H9 (cell line): Measurements from ENCODE around the gene ASCC3. TPM values are rescaled to one million over a fixed set of nuclear protein-coding genes. Genes with fewer than 3 reads are reported as not detected.

Experiments
- DNase-seq: peaks from one replicate; pipeline ENCODE4 v3.0.0-alpha.2; 2017
- H2AFZ ChIP-seq: one replicate; pipeline ENCODE4 v1.6.1; 2013; ENCODE audit warnings: mild to moderate bottlenecking, low read length, control low read depth, moderate library complexity
- H2AK5ac ChIP-seq: 2 replicates; pipeline ENCODE4 v1.6.1; 2013; ENCODE audit warnings: low read length, control low read depth, mixed read lengths; ENCODE audit not compliant: insufficient read length
- H2BK120ac ChIP-seq: one replicate; pipeline ENCODE4 v1.6.1; 2013; ENCODE audit warnings: low read depth, mild to moderate bottlenecking, low read length, control low read depth, inconsistent platforms; ENCODE audit not compliant: poor library complexity, severe bottlenecking
- H2BK12ac ChIP-seq: 2 replicates; pipeline ENCODE4 v1.6.1; 2013; ENCODE audit warnings: low read length, control low read depth, mixed read lengths, low read depth; ENCODE audit not compliant: insufficient read length
- H2BK15ac ChIP-seq: 2 replicates; pipeline ENCODE4 v1.6.1; 2013; ENCODE audit warnings: low read depth, low read length, control low read depth
- H2BK20ac ChIP-seq: one replicate; pipeline ENCODE4 v1.6.1; 2013; ENCODE audit warnings: low read depth, mild to moderate bottlenecking, low read length, control low read depth, inconsistent platforms; ENCODE audit not compliant: poor library complexity, severe bottlenecking
- H2BK5ac ChIP-seq: 2 replicates; pipeline ENCODE4 v1.6.1; 2013; ENCODE audit warnings: low read length, control low read depth, mixed read lengths; ENCODE audit not compliant: insufficient read length
- H3K14ac ChIP-seq: 2 replicates; pipeline ENCODE4 v1.6.1; 2013; ENCODE audit warnings: low read length, control low read depth; ENCODE audit not compliant: insufficient read depth
- H3K18ac ChIP-seq: 2 replicates; pipeline ENCODE4 v1.6.1; 2013; ENCODE audit warnings: low read depth, mild to moderate bottlenecking, mixed read lengths, low read length, control low read depth; ENCODE audit not compliant: insufficient read length
- H3K23ac ChIP-seq: 2 replicates; pipeline ENCODE4 v1.6.1; 2013; ENCODE audit warnings: low read length, control low read depth, mixed read lengths, low read depth; ENCODE audit not compliant: insufficient read length
- H3K23me2 ChIP-seq: 2 replicates; pipeline ENCODE4 v1.6.1; 2013; ENCODE audit warnings: low read depth, mild to moderate bottlenecking, mixed read lengths, low read length, control low read depth; ENCODE audit not compliant: insufficient read length, poor library complexity, severe bottlenecking
- H3K27ac ChIP-seq: 2 replicates; pipeline ENCODE4 v1.5.1; 2013; ENCODE audit warnings: low read length, control low read depth, mixed read lengths, low read depth; ENCODE audit not compliant: insufficient read length
- H3K27me3 ChIP-seq: 2 replicates; pipeline ENCODE4 v1.6.1; 2013; ENCODE audit warnings: low read length, control low read depth, inconsistent platforms; ENCODE audit not compliant: insufficient read depth
- H3K4ac ChIP-seq: 2 replicates; pipeline ENCODE4 v1.6.1; 2013; ENCODE audit warnings: low read depth, mild to moderate bottlenecking, control low read depth, inconsistent platforms, low read length, moderate library complexity
- H3K4me1 ChIP-seq: 2 replicates; pipeline ENCODE4 v1.6.1; 2013; ENCODE audit warnings: low read length, control low read depth, inconsistent platforms; ENCODE audit not compliant: insufficient read depth
- H3K4me2 ChIP-seq: 2 replicates; pipeline ENCODE4 v1.6.1; 2013; ENCODE audit warnings: low read length, control low read depth, mixed read lengths; ENCODE audit not compliant: insufficient read length, insufficient read depth
- H3K56ac ChIP-seq: 2 replicates; pipeline ENCODE4 v1.6.1; 2013; ENCODE audit warnings: low read depth, mild to moderate bottlenecking, mixed read lengths, low read length, control low read depth; ENCODE audit not compliant: insufficient read length
- H3K79me1 ChIP-seq: 2 replicates; pipeline ENCODE4 v1.6.1; 2013; ENCODE audit warnings: low read depth, mild to moderate bottlenecking, moderate library complexity, low read length, control low read depth, inconsistent platforms; ENCODE audit not compliant: insufficient read depth, poor library complexity, severe bottlenecking
- H3K79me2 ChIP-seq: 2 replicates; pipeline ENCODE4 v1.6.1; 2013; ENCODE audit warnings: low read length, control low read depth, inconsistent platforms; ENCODE audit not compliant: insufficient read depth
- H3K9ac ChIP-seq: 2 replicates; pipeline ENCODE4 v1.6.1; 2013; ENCODE audit warnings: low read length, control low read depth, mixed read lengths; ENCODE audit not compliant: insufficient read length; ENCODE audit errors: extremely low read depth
- H3K9me3 ChIP-seq: one replicate; pipeline ENCODE4 v1.6.1; 2013; ENCODE audit warnings: low read depth, low read length, inconsistent platforms; ENCODE audit not compliant: control insufficient read depth
- H3T11ph ChIP-seq: one replicate; pipeline ENCODE4 v1.6.1; 2013; ENCODE audit warnings: mild to moderate bottlenecking, low read length, control low read depth, inconsistent platforms
- H4K20me1 ChIP-seq: one replicate; pipeline ENCODE4 v1.6.1; 2013; ENCODE audit not compliant: control insufficient read depth, insufficient read length, insufficient read depth
- H4K5ac ChIP-seq: 2 replicates; pipeline ENCODE4 v1.6.1; 2013; ENCODE audit warnings: low read depth, mild to moderate bottlenecking, mixed read lengths, low read length, control low read depth; ENCODE audit not compliant: insufficient read length
- H4K8ac ChIP-seq: replicated peaks from 2 replicates; pipeline ENCODE4 v1.6.1; 2013; ENCODE audit warnings: low read length, control low read depth, mixed read lengths, low read depth; ENCODE audit not compliant: insufficient read length
- H4K91ac ChIP-seq: 2 replicates; pipeline ENCODE4 v1.6.1; 2013; ENCODE audit warnings: low read depth, mild to moderate bottlenecking, moderate library complexity, mixed read lengths, low read length, control low read depth; ENCODE audit not compliant: insufficient read length
- H3K27ac Mint-ChIP-seq, 3 experiments: 2 replicates in 2 of 3; 3 replicates in 1 of 3; pipeline ENCODE4 v1.8.0; 2020 to 2021; ENCODE audit warnings: mixed read lengths in 3 of 3, mild to moderate bottlenecking in 1 of 3, moderate library complexity in 1 of 3
- H3K27me3 Mint-ChIP-seq: 2 replicates; pipeline ENCODE4 v1.8.0; 2021; ENCODE audit warnings: low read depth, mild to moderate bottlenecking, moderate library complexity, mixed read lengths
- H3K36me3 Mint-ChIP-seq, 3 experiments: 2 replicates in 2 of 3; 3 replicates in 1 of 3; pipeline ENCODE4 v1.8.0; 2020 to 2021; ENCODE audit warnings: low read depth in 3 of 3, mixed read lengths in 3 of 3; ENCODE audit not compliant: insufficient read depth in 1 of 3
- H3K4me1 Mint-ChIP-seq, 2 experiments: 2 replicates each; pipeline ENCODE4 v1.8.0; 2020; ENCODE audit warnings: mixed read lengths in 2 of 2
- H3K4me3 Mint-ChIP-seq, 2 experiments: 2 replicates in 1 of 2; 3 replicates in 1 of 2; pipeline ENCODE4 v1.8.0; 2020 to 2021; ENCODE audit warnings: mild to moderate bottlenecking in 2 of 2, mixed read lengths in 2 of 2, moderate library complexity in 1 of 2
- H3K9me3 Mint-ChIP-seq, 2 experiments: 2 replicates in 1 of 2; 3 replicates in 1 of 2; pipeline ENCODE4 v1.8.0; 2020; ENCODE audit warnings: mild to moderate bottlenecking in 2 of 2, mixed read lengths in 2 of 2, moderate library complexity in 1 of 2
- CTCF ChIP-seq: fragments of 200-600 bp; sonication (generic); conservative IDR thresholded peaks from 3 replicates; pipeline ENCODE4 v1.8.0; 2021; ENCODE audit warnings: antibody characterized with exemption, mild to moderate bottlenecking
- WGBS: extraction: QIAGEN DNeasy Blood & Tissue Kit; methylation state at CpG from one replicate; pipeline ENCODE4 v1.1.7; 2013; ENCODE audit warnings: missing lambda C conversion rate, low lambda C conversion rate, mixed read lengths; ENCODE audit not compliant: insufficient read length; ENCODE audit errors: extremely low coverage; 5-methylcytosine and 5-hydroxymethylcytosine counted together
- total RNA-seq: library from RNA; stranded (reverse); gene quantifications from 2 replicates; pipeline ENCODE4 v1.2.1, GENCODE V29; 2021

The ASCC3 gene
- total RNA-seq, 1 experiment from 2014 or later = 63.8 TPM

DNA sequence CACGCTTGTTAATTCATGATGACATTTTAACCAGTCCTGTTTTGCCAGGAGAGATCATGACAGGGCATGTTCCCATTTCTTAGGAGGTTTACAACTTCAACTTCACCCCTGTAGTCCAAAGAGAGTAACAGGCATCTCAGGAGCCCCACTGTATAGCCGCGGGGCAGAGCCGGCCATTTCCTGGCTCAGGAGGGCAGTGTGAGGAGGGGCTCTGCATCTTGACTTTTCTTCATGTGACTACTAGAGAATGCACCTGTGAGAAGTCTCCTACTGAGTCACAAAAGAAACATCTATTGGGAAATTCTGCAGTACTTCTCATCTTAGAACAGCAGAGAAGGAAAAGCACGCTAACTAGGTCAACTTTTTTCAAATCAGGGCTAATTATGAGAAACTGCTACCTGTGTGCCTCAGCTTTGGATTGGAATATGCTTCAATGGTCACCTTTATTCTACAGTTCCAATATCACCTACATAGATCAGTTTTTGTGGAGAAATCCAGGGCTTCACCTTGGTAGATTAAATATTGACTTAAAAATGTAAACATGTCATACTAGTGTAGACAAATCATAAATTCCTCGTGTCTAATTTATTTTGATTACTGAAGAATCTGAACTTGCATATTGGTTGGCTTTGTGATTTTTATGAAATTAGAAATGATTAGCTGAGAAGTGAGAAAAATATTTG lies 387.8 kb downstream of the ASCC3 start:
- Mint-ChIP-seq H3K4me3 (no peak overlapping the region), H3K36me3 (peaks cover 0 to 10% (median 5%) of the 10 kb centered on the region in 3 experiments; a peak in 4 of 7 replicates), H3K9me3 (peaks cover 9 to 18% of the 10 kb centered on the region in 2 experiments), H3K27ac (no peak overlapping the region), H3K4me1 (peaks cover 11 to 16% of the 10 kb centered on the region in 2 experiments), H3K27me3 (peaks cover 3% of the 10 kb centered on the region; the same call in 1 of the 2 replicates)
- Histone ChIP-seq H3K14ac (no peak overlapping the region), H3K23ac (no peak overlapping the region), H3K4me2 (no peak overlapping the region), H3K9me3 (no peaks in the 10 kb centered on the region), H3K56ac (no peak overlapping the region), H2BK15ac (no peak overlapping the region), H4K5ac (no peak overlapping the region), H3T11ph (no peak overlapping the region), H4K91ac (no peak overlapping the region), H3K18ac (no peak overlapping the region), H2AFZ (no peak overlapping the region), H4K20me1 (no peaks in the 10 kb centered on the region), H3K79me1 (no peaks in the 10 kb centered on the region), H3K27me3 (no peaks in the 10 kb centered on the region), H3K4ac (no peak overlapping the region), H3K23me2 (no peaks in the 10 kb centered on the region), H2BK12ac (no peak overlapping the region), H2BK120ac (no peak overlapping the region), H2BK5ac (no peak overlapping the region), H2AK5ac (no peak overlapping the region), H4K8ac (no peak overlapping the region), H3K4me1 (peaks cover 2% of the 10 kb centered on the region), H2BK20ac (no peak overlapping the region), H3K79me2 (no peaks in the 10 kb centered on the region), H3K27ac (no peak overlapping the region), H3K9ac (no peak overlapping the region)
- no peak for TF ChIP-seq CTCF
- no CpG with 5 or more reads among the region's 6 CpGs for WGBS
- DNase-seq = peak; percentile 75
